Astrocyte of the cerebellum (primary cell): ENCODE data around the gene IRS1.

Experiments used
- DNase-seq: peaks from one replicate; pipeline ENCODE4 v3.0.0-alpha.2; 2011; ENCODE audit warnings: low read depth
- H3K4me3 ChIP-seq: 2 replicates; pipeline ENCODE4 v1.5.1; 2011; ENCODE audit warnings: mild to moderate bottlenecking, low read depth, low read length, moderate library complexity
- CTCF ChIP-seq: IDR thresholded peaks from 2 replicates; pipeline ENCODE4 v1.5.1; 2012; ENCODE audit warnings: low read length, low read depth, moderate library complexity, mild to moderate bottlenecking; ENCODE audit errors: missing control alignments
- in situ Hi-C: cut with HindIII; loops from 2 replicates; pipeline ENCODE4 v1.10.0; 2017; ENCODE audit warnings: low sequenced_read_pairs

Gene IRS1

GRCh38 chr2:226732478-226733188 is 67.0 kb downstream of the IRS1 start:
- in situ Hi-C loops = no loop called here
- TF ChIP-seq CTCF = no peak
- no peak for DNase-seq
- no peak overlapping the region for H3K4me3 ChIP-seq

GRCh38 chr2:226730481-226730880 is 69.1 kb downstream of the IRS1 start:
- DNase-seq = no peak
- in situ Hi-C loops = no loop called here
- no peak overlapping the region for H3K4me3 ChIP-seq
- peak; percentile 30 for TF ChIP-seq CTCF

DNA sequence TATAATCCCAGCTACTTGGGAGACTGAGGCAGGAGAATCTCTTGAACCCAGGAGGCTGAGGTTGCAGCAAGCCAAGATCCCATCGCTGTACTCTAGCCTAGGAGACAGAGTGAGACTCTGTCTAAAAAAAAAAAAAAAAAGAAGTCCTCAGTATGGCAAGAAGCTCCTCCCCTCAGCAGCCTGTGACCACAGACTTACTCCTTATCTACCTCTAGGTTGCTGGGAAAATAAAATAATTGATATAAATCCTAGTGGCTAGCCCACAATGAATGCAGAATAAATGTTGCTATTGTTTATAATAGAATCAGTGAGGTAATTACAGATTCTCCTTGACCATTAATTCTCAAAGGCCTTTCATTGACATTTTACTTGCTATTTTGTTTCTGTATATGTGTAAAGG is 70.6 kb downstream of the IRS1 start:
- no peak overlapping the region for H3K4me3 ChIP-seq
- in situ Hi-C loops = no loop called here
- TF ChIP-seq CTCF = no peak
- DNase-seq = no peak

DNA sequence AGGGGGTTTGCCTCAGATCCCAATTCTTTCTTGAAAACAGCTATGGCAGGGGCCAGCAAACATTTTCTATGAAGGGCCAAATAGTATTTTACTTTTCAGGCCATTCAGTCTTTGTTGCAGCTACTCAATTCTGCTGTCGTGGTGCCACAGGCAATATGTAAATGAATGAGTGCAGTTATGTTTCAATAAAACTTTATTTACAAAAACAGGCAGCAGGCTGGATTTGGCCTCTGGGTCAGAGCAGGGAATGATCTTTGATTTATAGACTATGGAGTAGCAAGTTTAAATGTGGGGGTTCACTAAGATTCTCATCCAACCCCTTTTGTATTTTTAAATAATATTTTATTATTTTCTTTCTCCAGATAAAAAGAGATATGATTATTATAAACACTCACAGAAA is 72.4 kb downstream of the IRS1 start:
- in situ Hi-C loops = no loop called here
- no peak overlapping the region for H3K4me3 ChIP-seq
- no peak for DNase-seq
- TF ChIP-seq CTCF = no peak

DNA sequence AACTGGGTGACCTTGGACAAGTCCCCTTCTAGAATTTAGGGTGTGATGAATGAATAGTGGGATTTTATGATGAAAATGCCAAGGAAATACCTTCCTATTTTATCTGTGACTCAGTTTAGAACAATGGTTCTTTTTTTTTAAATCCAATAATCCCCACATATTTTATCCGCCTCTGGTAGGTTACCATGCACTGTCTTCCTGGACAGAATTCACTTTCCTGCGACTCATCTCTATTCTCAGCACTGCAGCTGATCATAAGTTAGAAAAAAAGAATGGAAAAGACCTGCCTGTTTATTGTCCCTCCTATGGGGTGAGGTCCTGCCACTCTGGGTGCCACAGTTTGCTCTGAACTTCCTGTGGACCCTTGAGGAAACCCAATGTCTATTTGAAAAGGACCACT is 73.1 kb downstream of the IRS1 start:
- DNase-seq = no peak
- in situ Hi-C loops = no loop called here
- no peak for TF ChIP-seq CTCF
- H3K4me3 ChIP-seq = no peak overlapping the region

DNA sequence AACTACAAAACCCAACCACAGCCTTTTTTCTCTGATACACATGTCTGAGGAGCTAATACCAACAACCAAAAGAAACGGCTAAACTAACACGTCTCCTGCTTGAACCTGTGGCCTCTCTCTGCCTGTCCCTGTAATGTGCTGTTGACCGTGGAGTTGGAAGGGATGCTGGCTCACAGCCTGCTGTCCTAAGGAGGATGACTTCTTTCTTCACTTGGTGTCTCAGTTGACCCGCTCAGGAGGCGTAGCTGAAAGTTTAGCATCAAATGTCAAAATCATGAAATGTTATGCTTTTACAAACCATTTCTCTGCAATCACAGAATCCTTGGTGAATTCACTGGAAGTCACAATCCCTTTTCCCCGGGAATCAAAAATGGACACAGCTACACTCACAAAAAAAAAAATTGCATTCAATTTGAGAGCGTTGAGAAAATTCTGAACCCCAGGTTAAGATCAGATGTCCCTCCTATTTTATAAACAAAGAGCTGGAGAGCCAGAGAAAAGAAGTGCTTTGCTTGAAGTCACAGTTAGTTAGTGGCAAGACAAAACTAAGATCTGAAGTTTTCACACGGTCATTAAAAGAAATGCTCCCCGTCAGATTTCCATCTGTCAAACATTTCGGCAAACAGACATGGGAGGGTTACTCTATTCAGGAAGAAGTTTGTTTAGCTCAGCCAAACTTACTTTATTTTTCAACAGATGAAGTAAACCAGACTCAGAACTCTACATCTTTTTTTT is 74.3 kb downstream of the IRS1 start:
- no peak for DNase-seq
- no peak overlapping the region for H3K4me3 ChIP-seq
- in situ Hi-C loops = no loop called here
- TF ChIP-seq CTCF = no peak
